NCI-H1417 treated with DMSO at 0.1 percent for 48 hours (cell line): ENCODE measurements around the gene OR2T1.
"Not testable (repeated sequence)": the region's sequence is repeated elsewhere in the genome, so short reads cannot be mapped to it uniquely, and the experiment has no call there.

Experiments
- DNase-seq: peaks from one replicate; lab custom pipeline; 2025; lab: John Stamatoyannopoulos, UW

OR2T1 gene

DNA sequence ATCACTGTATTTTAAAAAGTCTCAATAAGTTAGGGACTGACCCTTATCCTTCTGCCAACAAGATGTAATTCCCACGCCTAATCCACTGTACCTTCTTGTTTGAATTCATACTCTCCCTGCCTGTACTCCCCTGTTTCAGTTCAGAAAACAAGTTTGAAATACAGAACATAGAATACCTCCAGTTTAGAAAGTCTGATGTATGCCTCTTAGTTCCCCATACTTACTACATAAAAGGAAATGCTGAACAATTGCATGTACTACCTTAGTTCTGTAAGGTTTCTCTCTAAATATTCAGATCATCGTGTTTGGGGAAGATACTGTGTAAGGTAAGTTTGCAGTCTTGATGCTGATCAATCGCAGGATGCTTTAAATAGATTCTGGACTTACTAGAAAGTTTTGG, 33.5 kb downstream of the OR2T1 start:
- DNase-seq, result not testable (repeated sequence)

DNA sequence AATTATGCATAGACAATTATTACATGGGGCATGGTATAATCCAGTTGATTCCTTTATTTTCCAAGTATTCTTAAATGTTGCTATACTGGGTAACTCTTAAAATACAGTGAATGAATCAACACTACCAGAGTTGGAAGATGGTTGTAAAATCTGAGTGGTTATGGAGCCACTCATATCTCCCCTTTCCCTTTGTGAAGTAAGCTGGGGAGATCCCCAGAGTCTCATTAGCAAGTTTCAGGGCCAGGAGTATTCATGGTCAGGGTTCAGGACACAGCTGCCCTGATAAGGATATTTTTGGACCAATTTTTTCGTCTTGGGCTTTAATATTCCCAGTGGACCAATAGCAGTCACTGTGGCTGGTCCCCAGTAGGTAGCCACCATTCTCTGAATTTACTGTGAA, 35.8 kb downstream of the OR2T1 start:
- DNase-seq, result not testable (repeated sequence)

DNA sequence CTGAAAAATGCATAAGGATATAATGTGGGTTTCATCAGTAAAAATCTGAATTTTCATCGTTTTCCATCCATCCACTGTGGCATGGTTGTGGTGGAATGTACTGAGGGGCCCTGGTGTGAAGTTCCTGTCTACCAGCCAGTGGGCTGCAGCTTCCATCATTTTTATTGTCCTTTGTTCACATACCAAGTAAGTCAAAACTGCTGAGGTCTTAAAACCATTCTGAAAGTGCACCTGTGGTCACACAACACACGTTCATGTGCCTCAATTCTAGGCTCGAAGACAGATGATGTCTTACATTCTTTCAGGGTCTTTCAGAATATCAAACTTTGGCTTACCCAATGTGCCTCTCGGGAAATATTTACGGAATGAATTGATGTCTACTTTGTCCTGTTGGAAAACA, 36.4 kb downstream of the OR2T1 start:
- not testable (repeated sequence) for DNase-seq

DNA sequence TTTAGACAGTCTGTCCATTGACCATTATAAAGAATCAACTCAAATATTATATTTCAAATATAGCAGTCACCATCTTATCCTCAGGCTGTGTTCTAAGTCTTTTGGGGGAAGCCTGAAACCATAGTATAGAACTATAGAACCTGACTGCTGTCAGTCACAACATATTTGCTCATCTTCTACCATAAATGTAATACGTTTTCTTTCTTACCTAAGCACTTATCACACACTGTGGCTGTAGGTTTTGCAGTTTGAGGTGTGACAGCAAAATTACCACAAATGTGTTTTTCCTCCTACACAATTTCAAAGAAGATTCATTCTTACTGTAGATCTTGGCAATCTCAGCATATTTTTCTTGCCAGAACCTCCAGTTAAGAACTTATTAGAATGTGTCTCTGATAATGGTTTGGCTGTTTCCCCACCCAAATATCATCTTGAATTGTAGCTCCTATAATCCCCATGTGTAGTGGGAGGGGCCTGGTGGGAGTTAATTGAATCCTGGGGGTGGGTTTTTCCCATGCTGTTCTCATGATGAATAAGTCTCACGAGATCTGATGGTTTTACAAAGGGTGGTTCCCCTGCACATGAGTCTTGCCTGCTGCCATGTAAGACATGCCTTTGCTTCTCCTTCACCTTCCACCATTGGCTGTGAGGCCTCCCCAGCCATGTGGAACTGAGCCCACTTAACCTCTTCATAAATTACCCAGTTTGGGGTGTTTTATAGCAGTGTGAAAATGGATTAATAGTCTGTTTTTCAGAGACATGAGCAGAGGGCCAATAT, 39.8 kb downstream of the OR2T1 start:
- not testable (repeated sequence) for DNase-seq

DNA sequence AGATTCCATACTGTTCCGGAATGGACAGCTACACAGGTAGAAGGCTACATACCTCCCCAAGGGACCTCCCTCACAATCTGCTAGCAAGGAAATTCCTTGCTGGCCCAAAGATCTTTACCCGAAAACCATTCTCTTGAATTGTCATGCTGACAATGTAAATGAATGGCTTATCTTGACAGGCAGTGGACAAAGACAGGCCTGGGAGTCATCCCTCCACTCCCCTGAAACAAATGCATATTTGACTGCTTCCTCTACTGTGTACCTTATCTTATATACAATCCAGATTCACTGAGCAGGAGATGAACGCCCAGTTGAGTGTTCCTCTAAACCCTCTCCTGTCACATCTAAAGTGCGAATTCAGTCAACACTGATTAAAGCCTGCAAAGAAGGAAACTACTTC, 41.8 kb downstream of the OR2T1 start:
- not testable (repeated sequence) for DNase-seq

DNA sequence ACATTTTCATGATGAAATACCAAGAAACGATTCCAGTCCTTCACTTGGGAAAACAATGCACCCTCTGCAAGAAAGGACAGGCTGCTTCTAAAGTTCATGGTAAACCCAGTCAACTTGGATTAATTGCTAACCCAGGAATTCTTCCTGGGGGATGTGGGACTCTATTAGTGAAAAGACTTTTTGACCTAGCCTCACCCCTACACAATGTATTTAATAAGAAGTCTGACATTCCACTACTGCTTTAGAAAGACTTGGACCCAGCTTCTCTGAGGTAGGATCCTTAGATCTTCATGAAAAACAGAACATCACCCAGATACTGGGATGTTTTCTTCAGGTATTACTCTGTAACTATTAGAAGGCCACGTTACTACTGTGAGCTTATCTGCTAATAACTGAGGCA, 42.6 kb downstream of the OR2T1 start, which contains the start of gene OR2T2:
Gene OR2T2, plus strand, starts transcription at position 239 of the 400 bp plus-strand sequence. CDS start 7,161 bp downstream, outside the sequence.
- DNase-seq, result not testable (repeated sequence)

DNA sequence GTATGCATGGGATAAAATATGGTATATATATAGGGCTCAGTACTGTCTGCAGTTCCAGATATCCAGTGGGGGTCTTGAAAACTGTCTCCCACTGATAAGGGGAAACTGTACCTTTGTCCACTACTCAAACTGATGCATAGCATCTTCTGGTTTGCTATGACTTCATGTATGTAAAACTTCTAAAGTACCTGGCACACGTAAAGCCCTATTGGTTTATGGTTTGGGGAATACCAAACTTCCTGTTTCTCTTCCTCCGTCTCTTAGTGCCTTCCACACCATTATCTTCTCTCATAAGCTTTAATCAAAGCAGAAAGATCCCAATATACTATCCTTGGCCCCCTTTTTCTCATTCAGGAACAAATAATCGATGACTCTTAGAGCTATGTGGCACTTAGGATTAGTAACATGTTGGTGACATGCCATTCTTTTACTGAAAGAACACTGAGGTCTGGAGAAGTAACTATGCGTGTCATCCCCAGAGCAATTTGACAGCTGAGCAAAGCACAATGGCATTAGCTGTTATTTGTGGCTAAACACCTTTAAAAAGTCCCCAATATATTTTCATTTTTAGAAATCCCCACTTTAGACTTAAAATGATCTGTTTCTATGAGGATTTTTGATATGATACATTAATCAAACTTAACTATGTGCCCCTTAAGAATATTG, 45.7 kb downstream of the OR2T1 start:
- DNase-seq, result not testable (repeated sequence)

DNA sequence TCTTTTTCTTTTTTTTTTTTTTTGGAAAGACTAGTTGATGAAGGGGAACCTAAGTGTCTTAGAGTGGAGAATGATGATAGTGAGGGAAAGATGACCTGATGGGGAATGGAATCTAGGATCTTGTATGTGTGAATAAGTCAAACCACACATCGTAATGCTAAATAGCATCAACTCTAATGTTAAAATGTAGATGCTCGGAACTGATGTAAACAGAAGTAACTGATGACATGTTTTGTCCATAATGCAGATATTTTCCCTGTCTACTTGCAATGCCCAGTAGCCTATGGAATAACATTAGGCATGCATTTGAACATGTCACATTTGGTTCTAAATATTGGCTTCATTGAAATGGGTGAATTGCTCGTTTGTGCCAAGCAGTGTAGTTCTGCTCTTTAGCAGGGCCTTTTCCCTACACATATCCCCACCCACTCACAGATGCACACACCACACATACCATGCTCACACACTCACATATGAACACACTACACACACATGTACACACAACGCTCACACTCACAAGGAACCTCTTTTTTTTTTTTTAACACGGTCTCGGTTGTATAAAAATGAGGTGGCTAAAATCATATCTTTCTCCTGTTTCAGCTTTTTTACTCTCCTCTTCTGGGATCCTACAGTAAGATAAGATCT, 47.1 kb downstream of the OR2T1 start:
- not testable (repeated sequence) for DNase-seq

DNA sequence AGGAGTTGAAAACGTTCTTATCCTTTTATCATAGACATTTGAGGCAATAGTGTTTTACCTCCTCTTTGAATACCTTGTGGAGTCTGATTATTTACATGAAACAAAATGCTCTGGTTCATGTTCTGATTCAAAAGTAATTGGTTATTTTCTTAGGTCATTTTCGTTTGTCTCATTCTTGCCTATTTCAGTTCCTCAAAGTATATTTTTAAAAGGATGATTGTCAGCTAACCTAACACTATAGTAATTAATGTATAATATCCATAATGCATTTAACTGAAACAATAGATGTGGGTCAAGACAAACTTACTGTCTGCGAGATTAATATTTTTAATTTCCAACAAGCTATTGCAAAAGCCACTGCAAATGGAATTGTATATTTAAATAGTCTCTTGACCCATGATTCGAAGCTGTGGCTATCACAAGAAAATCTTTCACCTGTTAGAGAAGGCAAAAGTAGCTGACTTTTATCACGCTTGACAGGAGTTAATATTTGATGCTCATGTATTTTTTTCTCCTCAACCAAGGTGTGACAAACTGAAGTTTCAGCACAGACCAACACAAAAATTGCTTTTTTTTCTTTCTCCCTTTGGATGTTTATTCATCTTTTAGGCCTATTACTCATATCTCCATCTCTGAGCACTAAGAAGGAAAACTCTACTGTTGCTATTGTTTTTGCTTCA, 47.8 kb downstream of the OR2T1 start:
- DNase-seq, result not testable (repeated sequence)

DNA sequence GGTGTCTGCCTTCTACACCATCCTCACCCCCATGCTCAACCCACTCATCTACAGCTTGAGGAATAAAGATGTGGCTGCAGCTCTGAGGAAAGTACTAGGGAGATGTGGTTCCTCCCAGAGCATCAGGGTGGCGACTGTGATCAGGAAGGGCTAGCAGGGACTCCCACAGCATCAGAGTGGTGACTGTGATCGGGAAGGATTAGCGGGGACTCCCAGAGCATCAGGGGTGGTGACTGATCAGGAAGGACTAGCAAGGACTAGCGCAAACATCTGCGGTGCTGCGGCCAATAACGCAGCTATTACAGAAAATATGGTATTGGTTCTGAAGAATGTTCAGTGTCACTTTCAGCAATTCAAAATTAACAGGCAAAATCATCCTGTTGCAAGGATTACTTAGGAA, 50.8 kb downstream of the OR2T1 start:
- not testable (repeated sequence) for DNase-seq

DNA sequence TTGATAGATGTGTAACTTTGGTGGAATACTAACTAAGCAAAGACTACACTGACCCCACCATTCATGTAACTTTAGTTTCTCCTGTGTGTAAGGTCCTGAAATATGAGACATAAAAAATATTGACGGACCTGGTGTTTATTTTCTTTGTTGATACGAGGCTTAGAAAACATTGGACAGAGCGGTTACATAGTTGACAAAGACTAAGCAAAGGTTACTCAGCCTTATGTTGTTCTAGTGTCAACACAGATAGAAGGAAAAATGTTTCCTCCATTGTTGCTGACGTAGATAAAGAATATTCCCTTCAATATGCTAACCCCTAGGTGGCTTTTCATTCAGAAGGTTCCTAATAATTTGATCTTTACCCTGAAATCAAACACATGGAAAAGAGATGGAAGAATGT, 52.2 kb downstream of the OR2T1 start:
- DNase-seq, result not testable (repeated sequence)

DNA sequence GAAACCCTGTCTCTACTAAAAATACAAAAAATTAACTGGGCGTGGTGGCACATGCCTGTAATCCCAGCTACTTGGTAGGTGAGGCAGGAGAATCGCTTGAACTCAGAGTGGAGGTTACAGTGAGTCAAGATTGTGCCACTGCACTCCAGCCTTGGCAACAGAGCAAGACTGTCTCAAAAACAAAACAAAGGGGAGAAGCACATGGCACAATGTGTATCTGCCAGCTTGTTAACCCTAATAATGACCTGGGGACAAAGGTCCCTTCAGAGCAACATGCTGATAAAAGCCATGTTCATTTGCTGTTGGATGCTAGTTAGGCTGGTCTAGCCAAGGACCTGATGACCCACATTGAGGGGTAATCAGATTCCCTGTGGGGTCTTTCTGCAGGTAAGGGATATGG, 53.8 kb downstream of the OR2T1 start:
- not testable (repeated sequence) for DNase-seq
